ENCODE results near the gene NAA80. TPM values are rescaled to one million over a fixed set of nuclear protein-coding genes. Genes with fewer than 3 reads are reported as not detected.
"Not testable (repeated sequence)": the region's sequence is repeated elsewhere in the genome, so short reads cannot be mapped to it uniquely, and the experiment has no call there.

NAA80 gene
- total and polyA plus RNA-seq, 12 donors, result 6.4 to 13.5 (median 8.2) TPM

GRCh38 chr3:50272911-50273688, 26.1 kb downstream of the NAA80 start:
- 6% methylated on average over 61 of the region's 61 CpGs for WGBS, 2 donors
- intact Hi-C loops (cut with DNase I), result loop anchor here (1.0 to 10.0 kb wide), 13 partner anchors 46 to 154 kb away; partner anchors contain the start of genes GNAT1 (in 1 of the 10) and HYAL2 (in 1 of the 10)
- H3K9me3 ChIP-seq, result no peaks in the 10 kb centered on the region
- peaks cover 0 to 47% (median 10%) of the 10 kb centered on the region in 7 donors for H3K27me3 ChIP-seq
- peak; percentile 83 to 90 for DNase-seq
- H3K36me3 ChIP-seq, result peaks cover 0 to 8% (median 0%) of the 10 kb centered on the region in 9 donors
- peak; percentile 96 to 99 (median 98) for TF ChIP-seq CTCF (IDR thresholded peaks at IDR 0.05)
- ATAC-seq, result peak; percentile 43 to 84 (median 70)
- peak overlapping the region in 9 of 10 donors; percentile 18 to 54 (median 38) for H3K4me3 ChIP-seq
- peak overlapping the region in 5 of 10 donors; percentile 1 to 44 (median 41) for H3K27ac ChIP-seq
- peaks cover 2 to 60% (median 42%) of the 10 kb centered on the region in 9 donors for H3K4me1 ChIP-seq

GRCh38 chr3:50272538-50272910, 26.7 kb downstream of the NAA80 start:
- ATAC-seq, H3K36me3 ChIP-seq, DNase-seq, H3K27ac ChIP-seq, H3K9me3 ChIP-seq: not testable (repeated sequence)
- H3K4me3 ChIP-seq, result peak overlapping the region in 1 of 10 donors; percentile 45
- peaks cover 2 to 60% (median 46%) of the 10 kb centered on the region in 9 donors for H3K4me1 ChIP-seq
- intact Hi-C loops (cut with DNase I), result loop anchor here (2.0 to 10.0 kb wide), 10 partner anchors 45 to 154 kb away; partner anchors contain the start of genes GNAT1 (in 1 of the 10) and HYAL2 (in 1 of the 10)
- WGBS, 2 donors, result 70 to 73% methylated on average over 10 of the region's 10 CpGs
- H3K27me3 ChIP-seq, result peaks cover 0 to 48% (median 10%) of the 10 kb centered on the region in 7 donors

GRCh38 chr3:50271314-50271936, 27.8 kb downstream of the NAA80 start:
- Histone ChIP-seq H3K4me3 (no peak overlapping the region), H3K27ac (no peak overlapping the region), H3K36me3 (peaks cover 0 to 4% (median 0%) of the 10 kb centered on the region in 9 donors), H3K4me1 (peaks cover 5 to 68% (median 52%) of the 10 kb centered on the region in 9 donors), H3K9me3 (no peaks in the 10 kb centered on the region), H3K27me3 (peaks cover 0 to 47% (median 10%) of the 10 kb centered on the region in 7 donors)
- no peak for ATAC-seq
- intact Hi-C loops (cut with DNase I), result loop anchor here in 5 of 10 donors (1.0 to 10.0 kb wide), 8 partner anchors 43 to 149 kb away; partner anchors contain the start of genes GNAT1 (in 1 of the 5) and HYAL2 (in 1 of the 5)
- no peak for DNase-seq
- 76 to 87% methylated on average over 10 of the region's 10 CpGs for WGBS, 2 donors
- no peak for TF ChIP-seq CTCF (IDR thresholded peaks at IDR 0.05)

- Histone ChIP-seq H3K27ac (peak overlapping the region in 3 of 10 donors; percentile 81 to 96 (median 94)), H3K4me3 (no peak overlapping the region), H3K27me3 (peaks cover 0 to 39% (median 10%) of the 10 kb centered on the region in 7 donors), H3K36me3 (no peaks in the 10 kb centered on the region), H3K9me3 (no peaks in the 10 kb centered on the region), H3K4me1 (peaks cover 8 to 76% (median 55%) of the 10 kb centered on the region in 9 donors)
- intact Hi-C loops (cut with DNase I), result loop anchor here in 5 of 10 donors (1.0 to 10.0 kb wide), 8 partner anchors 42 to 148 kb away; partner anchors contain the start of genes GNAT1 (in 1 of the 5) and HYAL2 (in 1 of the 5)
- no peak for TF ChIP-seq CTCF (IDR thresholded peaks at IDR 0.05)
- 84 to 85% methylated on average over 19 of the region's 19 CpGs for WGBS, 2 donors
- ATAC-seq, result no peak
- peak in 1 of 2 donors; percentile 21 for DNase-seq
These were observed 28.6 kb downstream of the NAA80 start for GRCh38 chr3:50270422-50271224.
